PC-3 (cell line): ENCODE data around the gene DENND2D.

ENCODE experiments used
- EZH2phosphoT487 ChIP-seq: fragments of 300-600 bp; sonication (generic); IDR thresholded peaks from 2 replicates; pipeline ENCODE4 v1.6.1; 2018; ENCODE audit warnings: mild to moderate bottlenecking, antibody characterized with exemption, low read length, borderline replicate concordance
- TF ChIP-seq, protein P1 (sequence below): fragments of 300-600 bp; sonication (generic); conservative IDR thresholded peaks from 2 replicates; pipeline ENCODE4 v1.5.1; 2017; ENCODE audit warnings: antibody characterized with exemption, low read depth, mild to moderate bottlenecking, low read length

- no peak for TF ChIP-seq EZH2phosphoT487
- TF ChIP-seq, protein P1, sequence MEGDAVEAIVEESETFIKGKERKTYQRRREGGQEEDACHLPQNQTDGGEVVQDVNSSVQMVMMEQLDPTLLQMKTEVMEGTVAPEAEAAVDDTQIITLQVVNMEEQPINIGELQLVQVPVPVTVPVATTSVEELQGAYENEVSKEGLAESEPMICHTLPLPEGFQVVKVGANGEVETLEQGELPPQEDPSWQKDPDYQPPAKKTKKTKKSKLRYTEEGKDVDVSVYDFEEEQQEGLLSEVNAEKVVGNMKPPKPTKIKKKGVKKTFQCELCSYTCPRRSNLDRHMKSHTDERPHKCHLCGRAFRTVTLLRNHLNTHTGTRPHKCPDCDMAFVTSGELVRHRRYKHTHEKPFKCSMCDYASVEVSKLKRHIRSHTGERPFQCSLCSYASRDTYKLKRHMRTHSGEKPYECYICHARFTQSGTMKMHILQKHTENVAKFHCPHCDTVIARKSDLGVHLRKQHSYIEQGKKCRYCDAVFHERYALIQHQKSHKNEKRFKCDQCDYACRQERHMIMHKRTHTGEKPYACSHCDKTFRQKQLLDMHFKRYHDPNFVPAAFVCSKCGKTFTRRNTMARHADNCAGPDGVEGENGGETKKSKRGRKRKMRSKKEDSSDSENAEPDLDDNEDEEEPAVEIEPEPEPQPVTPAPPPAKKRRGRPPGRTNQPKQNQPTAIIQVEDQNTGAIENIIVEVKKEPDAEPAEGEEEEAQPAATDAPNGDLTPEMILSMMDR: no peak
Measured at GRCh38 chr1:111214074-111214801, 13.8 kb upstream of the DENND2D start.
